Heart right ventricle (tissue), 16 donors: Measurements from ENCODE around the gene NCAN. TPM values are rescaled to one million over a fixed set of nuclear protein-coding genes. Genes with fewer than 3 reads are reported as not detected.

Experiments
- ATAC-seq, 8 donors: fragments of 200-7000 bp; cut with Tn5 transposase; one replicate each; pipeline ENCODE4 v1.9.1; 2020; ENCODE audit warnings: mild to moderate bottlenecking in 8 of 8, moderate library complexity in 8 of 8, moderate number of reproducible peaks in 1 of 8
- DNase-seq, 2 donors: peaks; one replicate each; pipeline ENCODE4 v3.0.0-alpha.2; 2020
- H3K27ac ChIP-seq, 10 donors: fragments of 200-600 bp; sonication (generic) in 2 of 10; one replicate each; pipeline versions ENCODE4 v1.5.0 to v1.8.0; 2020 to 2022; ENCODE audit warnings: mild to moderate bottlenecking in 3 of 10
- H3K27me3 ChIP-seq, 7 donors: fragments of 200-600 bp; one replicate each; pipeline ENCODE4 v1.8.0; 2021 to 2022; ENCODE audit warnings: mild to moderate bottlenecking in 2 of 7
- H3K36me3 ChIP-seq, 9 donors: fragments of 200-600 bp; sonication (generic) in 1 of 9; one replicate each; pipeline versions ENCODE4 v1.5.0 to v1.8.0; 2020 to 2022; ENCODE audit warnings: mild to moderate bottlenecking in 2 of 9
- H3K4me1 ChIP-seq, 9 donors: fragments of 200-600 bp; sonication (generic) in 1 of 9; one replicate each; pipeline versions ENCODE4 v1.5.0 to v1.8.0; 2020 to 2022; ENCODE audit warnings: mild to moderate bottlenecking in 4 of 9
- H3K4me3 ChIP-seq, 10 donors: fragments of 200-600 bp; sonication (generic) in 2 of 10; one replicate each; pipeline versions ENCODE4 v1.5.0 to v1.8.0; 2020 to 2022; ENCODE audit warnings: mild to moderate bottlenecking in 7 of 10, moderate library complexity in 2 of 10
- H3K9me3 ChIP-seq, 11 donors: fragments of 200-600 bp in 10 of 11; sonication (generic) in 2 of 11; one replicate each; pipeline versions ENCODE4 v1.5.0 to v1.8.0; 2013 to 2022; ENCODE audit warnings: mild to moderate bottlenecking in 2 of 11, control low read depth in 1 of 11, moderate library complexity in 1 of 11
- CTCF ChIP-seq, 9 donors: fragments of 200-600 bp; sonication (generic) in 2 of 9; IDR thresholded peaks; one replicate each; pipeline versions ENCODE4 v1.5.0 to v1.8.0; 2021 to 2022; ENCODE audit warnings: antibody characterized with exemption in 9 of 9, mild to moderate bottlenecking in 5 of 9, moderate library complexity in 1 of 9
- WGBS, 2 donors: extraction: QIAGEN DNeasy Blood & Tissue Kit; methylation state at CpG; one replicate each; pipeline ENCODE4 v1.1.7; 2013; ENCODE audit warnings: inconsistent platforms in 1 of 2; 5-methylcytosine and 5-hydroxymethylcytosine counted together
- intact Hi-C, 10 donors: fragments of 100-400 bp; cut with DNase I; formaldehyde crosslinking; loops; one replicate each; pipeline versions ENCODE4 v1.11.1 to v1.14.2; 2022
- polyA plus RNA-seq, 2 donors: library from polyadenylated mRNA; stranded (reverse); fragments of 200-250 nt; gene quantifications; one replicate each; pipeline ENCODE4 v1.2.3, GENCODE V29; 2013
- total RNA-seq, 10 donors: library from RNA; stranded (reverse); fragmentation: NEBNext Ultra II Directional in 3 of 10; extraction: Animal tissue kit (Norgen Biotek cat#: 25700) in 3 of 10; gene quantifications; one replicate each; pipeline versions ENCODE4 v1.2.1 to v1.2.4, GENCODE V29; 2021 to 2023
- donor health status: Arrhythmogenic right ventricular cardiomyopathy.
- donor health status: ischemic (EF 13 %, LVEDD 7.1; RV severe dilation, severe dysfunction).
- donor health status: healthy with polysubstance abuse.
- donor health status: DM: no; HTN: yes; CAD: no.
- donor health status: DM: no; HTN: no; CAD: no.
- donor health status: ischemic (EF 25% LVEDD 6.9; RV normal size, moderate dysfunction).
- donor health status: ischemic (EF 25% LVEDD 5.7; RV mildly dilated, moderate dysfunction).
- donor health status: healthy.
- donor health status: DM: yes; HTN: yes; CAD: no.
- donor health status: Ischemic cardiomyopathy.
- donor health status: ischemic (EF 35%, LVEDD 5.7; RV mildly dilated, moderate dysfunction).
- donor health status: nonischemic (EF 11% LVEDD 7.7; RV severe dilation, severe dysfunction).
- donor health status: DM: yes; HTN: yes; CAD: no.
- donor health status: PGD.
- donor health status: ischemic (EF 29% LVEDD 5.4; RV normal size, mild dysfunction).
- donor health status: nonischemic (EF 23%, LVEDD 6.1; RV moderate dilation, normal function).

The NCAN gene
- total and polyA plus RNA-seq, 12 donors, result not detected

DNA sequence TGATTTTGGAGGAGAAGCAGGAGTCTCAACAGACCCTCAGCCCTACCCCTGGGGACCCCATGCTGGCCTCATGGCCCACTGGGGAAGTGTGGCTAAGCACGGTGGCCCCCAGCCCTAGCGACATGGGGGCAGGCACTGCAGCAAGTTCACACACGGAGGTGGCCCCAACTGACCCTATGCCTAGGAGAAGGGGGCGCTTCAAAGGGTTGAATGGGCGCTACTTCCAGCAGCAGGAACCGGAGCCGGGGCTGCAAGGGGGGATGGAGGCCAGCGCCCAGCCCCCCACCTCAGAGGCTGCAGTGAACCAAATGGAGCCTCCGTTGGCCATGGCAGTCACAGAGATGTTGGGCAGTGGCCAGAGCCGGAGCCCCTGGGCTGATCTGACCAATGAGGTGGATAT lies 14.9 kb downstream of the NCAN start:
- Histone ChIP-seq H3K27me3 (peaks cover 8 to 79% (median 48%) of the 10 kb centered on the region in 7 donors), H3K4me3 (no peak overlapping the region)

GRCh38 chr19:19227217-19227616 lies 15.5 kb downstream of the NCAN start:
- TF ChIP-seq CTCF (IDR thresholded peaks at IDR 0.05), result no peak
- Histone ChIP-seq H3K36me3 (no peaks in the 10 kb centered on the region), H3K9me3 (no peaks in the 10 kb centered on the region), H3K4me3 (no peak overlapping the region), H3K4me1 (peaks cover 0 to 10% (median 0%) of the 10 kb centered on the region in 9 donors), H3K27ac (no peak overlapping the region), H3K27me3 (peaks cover 8 to 74% (median 48%) of the 10 kb centered on the region in 7 donors)
- ATAC-seq, result no peak
- DNase-seq, result no peak
- intact Hi-C loops, result no loop called here
- 76 to 85% methylated on average over 4 of the region's 4 CpGs for WGBS, 2 donors

More for the DNA sequence above, 14.9 kb downstream of the NCAN start:
- intact Hi-C loops, result no loop called here
- ATAC-seq (no peak), DNase-seq (no peak)
- 62 to 67% methylated on average over 10 of the region's 10 CpGs for WGBS, 2 donors
- TF ChIP-seq CTCF (IDR thresholded peaks at IDR 0.05), result no peak
- Histone ChIP-seq H3K36me3 (no peaks in the 10 kb centered on the region), H3K9me3 (no peaks in the 10 kb centered on the region), H3K4me1 (peaks cover 0 to 10% (median 0%) of the 10 kb centered on the region in 9 donors), H3K27ac (no peak overlapping the region)

GRCh38 chr19:19229701-19230100 lies 17.9 kb downstream of the NCAN start:
- WGBS, 2 donors, result 84 to 86% methylated on average over 3 of the region's 3 CpGs

DNA sequence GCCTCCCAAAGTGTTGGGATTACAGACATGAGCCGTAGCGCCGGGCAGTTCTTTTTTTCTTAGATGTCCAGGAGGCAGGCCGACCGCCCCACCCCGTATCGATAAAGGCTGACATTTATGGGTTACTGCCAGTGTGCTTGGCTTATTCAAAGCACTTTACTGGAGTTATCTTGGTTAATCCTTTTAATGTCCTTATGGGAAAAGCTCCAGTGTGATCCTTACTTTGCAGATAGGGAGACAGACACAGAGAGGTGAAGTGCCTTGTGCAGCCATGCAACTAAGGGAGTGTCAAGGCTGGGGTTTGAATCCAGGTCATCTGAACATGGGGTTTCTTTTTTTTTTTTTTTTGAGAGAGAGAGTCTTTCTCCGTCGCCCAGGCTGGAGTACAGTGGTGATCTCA lies 19.2 kb downstream of the NCAN start:
- Histone ChIP-seq H3K4me3 (no peak overlapping the region), H3K36me3 (no peaks in the 10 kb centered on the region), H3K27me3 (peaks cover 0 to 36% (median 23%) of the 10 kb centered on the region in 7 donors), H3K9me3 (peaks cover 0 to 37% (median 22%) of the 10 kb centered on the region in 11 donors), H3K27ac (no peak overlapping the region), H3K4me1 (no peaks in the 10 kb centered on the region)
- no peak for DNase-seq
- no peak for ATAC-seq
- 83 to 87% methylated on average over 9 of the region's 9 CpGs for WGBS, 2 donors
- intact Hi-C loops, result no loop called here
- TF ChIP-seq CTCF (IDR thresholded peaks at IDR 0.05), result no peak

More at GRCh38 chr19:19229701-19230100, 17.9 kb downstream of the NCAN start:
- Histone ChIP-seq H3K27me3 (peaks cover 8 to 49% (median 36%) of the 10 kb centered on the region in 7 donors), H3K9me3 (peaks cover 0 to 24% (median 14%) of the 10 kb centered on the region in 11 donors), H3K4me1 (peaks cover 0 to 9% (median 0%) of the 10 kb centered on the region in 9 donors), H3K27ac (no peak overlapping the region), H3K36me3 (no peaks in the 10 kb centered on the region), H3K4me3 (no peak overlapping the region)
- no peak for ATAC-seq
- intact Hi-C loops, result no loop called here
- no peak for TF ChIP-seq CTCF (IDR thresholded peaks at IDR 0.05)
- DNase-seq, result no peak
